Esophagus squamous epithelium (tissue), 4 donors: Measurements from ENCODE around the gene NAP1L5.

Source experiments
- POLR2A ChIP-seq, 4 donors: fragments of 450-650 bp; IDR thresholded peaks; one replicate each; pipeline ENCODE4 v1.6.1; 2017; ENCODE audit warnings: antibody characterized with exemption in 4 of 4, mild to moderate bottlenecking in 4 of 4, moderate library complexity in 3 of 4
- TF ChIP-seq, protein P1 (sequence below), 6 experiments: fragments of 450-650 bp in 4 of 6; fragments of 200-600 bp in 2 of 6; sonication (generic) in 2 of 6; IDR thresholded peaks; one replicate each; pipeline ENCODE4 v1.5.1; 2016 to 2019; ENCODE audit warnings: antibody characterized with exemption in 6 of 6, mild to moderate bottlenecking in 4 of 6, moderate library complexity in 4 of 6

DNA sequence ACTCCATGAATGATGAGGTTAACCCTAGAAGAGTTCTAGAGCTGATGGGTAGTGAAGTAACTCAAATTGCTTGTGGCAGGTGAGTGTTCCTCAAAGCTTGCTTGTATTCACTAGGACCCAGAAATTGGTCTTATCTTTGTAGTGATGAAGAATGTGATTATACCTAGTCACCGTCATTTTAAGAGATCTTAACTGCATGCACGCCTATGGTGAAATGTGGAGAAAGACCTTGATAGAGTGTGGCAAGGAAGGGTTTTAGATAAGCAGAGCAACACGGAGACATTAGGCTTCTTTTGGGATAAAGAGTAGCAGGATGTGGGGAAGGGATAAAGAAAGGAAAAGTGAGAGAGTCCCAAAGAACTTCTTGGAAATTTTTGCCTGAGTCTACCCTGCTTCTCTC lies 42.4 kb downstream of the NAP1L5 start:
- TF ChIP-seq, protein P1, sequence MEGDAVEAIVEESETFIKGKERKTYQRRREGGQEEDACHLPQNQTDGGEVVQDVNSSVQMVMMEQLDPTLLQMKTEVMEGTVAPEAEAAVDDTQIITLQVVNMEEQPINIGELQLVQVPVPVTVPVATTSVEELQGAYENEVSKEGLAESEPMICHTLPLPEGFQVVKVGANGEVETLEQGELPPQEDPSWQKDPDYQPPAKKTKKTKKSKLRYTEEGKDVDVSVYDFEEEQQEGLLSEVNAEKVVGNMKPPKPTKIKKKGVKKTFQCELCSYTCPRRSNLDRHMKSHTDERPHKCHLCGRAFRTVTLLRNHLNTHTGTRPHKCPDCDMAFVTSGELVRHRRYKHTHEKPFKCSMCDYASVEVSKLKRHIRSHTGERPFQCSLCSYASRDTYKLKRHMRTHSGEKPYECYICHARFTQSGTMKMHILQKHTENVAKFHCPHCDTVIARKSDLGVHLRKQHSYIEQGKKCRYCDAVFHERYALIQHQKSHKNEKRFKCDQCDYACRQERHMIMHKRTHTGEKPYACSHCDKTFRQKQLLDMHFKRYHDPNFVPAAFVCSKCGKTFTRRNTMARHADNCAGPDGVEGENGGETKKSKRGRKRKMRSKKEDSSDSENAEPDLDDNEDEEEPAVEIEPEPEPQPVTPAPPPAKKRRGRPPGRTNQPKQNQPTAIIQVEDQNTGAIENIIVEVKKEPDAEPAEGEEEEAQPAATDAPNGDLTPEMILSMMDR (IDR thresholded peaks at IDR 0.05), result no peak
- TF ChIP-seq POLR2A (IDR thresholded peaks at IDR 0.05), result no peak
